Measurements from ENCODE around the gene OR52H1.

GRCh38 chr11:5500393-5500801 lies 47.9 kb downstream of the OR52H1 start:
- TF ChIP-seq, protein P1, sequence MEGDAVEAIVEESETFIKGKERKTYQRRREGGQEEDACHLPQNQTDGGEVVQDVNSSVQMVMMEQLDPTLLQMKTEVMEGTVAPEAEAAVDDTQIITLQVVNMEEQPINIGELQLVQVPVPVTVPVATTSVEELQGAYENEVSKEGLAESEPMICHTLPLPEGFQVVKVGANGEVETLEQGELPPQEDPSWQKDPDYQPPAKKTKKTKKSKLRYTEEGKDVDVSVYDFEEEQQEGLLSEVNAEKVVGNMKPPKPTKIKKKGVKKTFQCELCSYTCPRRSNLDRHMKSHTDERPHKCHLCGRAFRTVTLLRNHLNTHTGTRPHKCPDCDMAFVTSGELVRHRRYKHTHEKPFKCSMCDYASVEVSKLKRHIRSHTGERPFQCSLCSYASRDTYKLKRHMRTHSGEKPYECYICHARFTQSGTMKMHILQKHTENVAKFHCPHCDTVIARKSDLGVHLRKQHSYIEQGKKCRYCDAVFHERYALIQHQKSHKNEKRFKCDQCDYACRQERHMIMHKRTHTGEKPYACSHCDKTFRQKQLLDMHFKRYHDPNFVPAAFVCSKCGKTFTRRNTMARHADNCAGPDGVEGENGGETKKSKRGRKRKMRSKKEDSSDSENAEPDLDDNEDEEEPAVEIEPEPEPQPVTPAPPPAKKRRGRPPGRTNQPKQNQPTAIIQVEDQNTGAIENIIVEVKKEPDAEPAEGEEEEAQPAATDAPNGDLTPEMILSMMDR (IDR thresholded peaks at IDR 0.05), result no peak
- TF ChIP-seq, protein P2, sequence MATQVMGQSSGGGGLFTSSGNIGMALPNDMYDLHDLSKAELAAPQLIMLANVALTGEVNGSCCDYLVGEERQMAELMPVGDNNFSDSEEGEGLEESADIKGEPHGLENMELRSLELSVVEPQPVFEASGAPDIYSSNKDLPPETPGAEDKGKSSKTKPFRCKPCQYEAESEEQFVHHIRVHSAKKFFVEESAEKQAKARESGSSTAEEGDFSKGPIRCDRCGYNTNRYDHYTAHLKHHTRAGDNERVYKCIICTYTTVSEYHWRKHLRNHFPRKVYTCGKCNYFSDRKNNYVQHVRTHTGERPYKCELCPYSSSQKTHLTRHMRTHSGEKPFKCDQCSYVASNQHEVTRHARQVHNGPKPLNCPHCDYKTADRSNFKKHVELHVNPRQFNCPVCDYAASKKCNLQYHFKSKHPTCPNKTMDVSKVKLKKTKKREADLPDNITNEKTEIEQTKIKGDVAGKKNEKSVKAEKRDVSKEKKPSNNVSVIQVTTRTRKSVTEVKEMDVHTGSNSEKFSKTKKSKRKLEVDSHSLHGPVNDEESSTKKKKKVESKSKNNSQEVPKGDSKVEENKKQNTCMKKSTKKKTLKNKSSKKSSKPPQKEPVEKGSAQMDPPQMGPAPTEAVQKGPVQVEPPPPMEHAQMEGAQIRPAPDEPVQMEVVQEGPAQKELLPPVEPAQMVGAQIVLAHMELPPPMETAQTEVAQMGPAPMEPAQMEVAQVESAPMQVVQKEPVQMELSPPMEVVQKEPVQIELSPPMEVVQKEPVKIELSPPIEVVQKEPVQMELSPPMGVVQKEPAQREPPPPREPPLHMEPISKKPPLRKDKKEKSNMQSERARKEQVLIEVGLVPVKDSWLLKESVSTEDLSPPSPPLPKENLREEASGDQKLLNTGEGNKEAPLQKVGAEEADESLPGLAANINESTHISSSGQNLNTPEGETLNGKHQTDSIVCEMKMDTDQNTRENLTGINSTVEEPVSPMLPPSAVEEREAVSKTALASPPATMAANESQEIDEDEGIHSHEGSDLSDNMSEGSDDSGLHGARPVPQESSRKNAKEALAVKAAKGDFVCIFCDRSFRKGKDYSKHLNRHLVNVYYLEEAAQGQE (IDR thresholded peaks at IDR 0.05; ENCODE audit: low read depth, low read length), result no peak
- TF ChIP-seq SMC3 (IDR thresholded peaks at IDR 0.05; ENCODE audit: low read depth, low read length) (no peak), EP300 (IDR thresholded peaks at IDR 0.05; ENCODE audit: borderline replicate concordance in 1 of 2, low read depth in 1 of 2, low read length in 1 of 2) (no peak), POLR2AphosphoS5 (IDR thresholded peaks at IDR 0.05; ENCODE audit: low read depth, low read length) (no peak), FOXM1 (IDR thresholded peaks at IDR 0.05; ENCODE audit: low read depth) (no peak), ELF1 (IDR thresholded peaks at IDR 0.05) (no peak), CHD2 (IDR thresholded peaks at IDR 0.05; ENCODE audit: low read length, partially characterized antibody) (no peak)

All from SK-N-SH (cell line).